Measurements from ENCODE around the gene NRK.

- TF ChIP-seq, protein P1, sequence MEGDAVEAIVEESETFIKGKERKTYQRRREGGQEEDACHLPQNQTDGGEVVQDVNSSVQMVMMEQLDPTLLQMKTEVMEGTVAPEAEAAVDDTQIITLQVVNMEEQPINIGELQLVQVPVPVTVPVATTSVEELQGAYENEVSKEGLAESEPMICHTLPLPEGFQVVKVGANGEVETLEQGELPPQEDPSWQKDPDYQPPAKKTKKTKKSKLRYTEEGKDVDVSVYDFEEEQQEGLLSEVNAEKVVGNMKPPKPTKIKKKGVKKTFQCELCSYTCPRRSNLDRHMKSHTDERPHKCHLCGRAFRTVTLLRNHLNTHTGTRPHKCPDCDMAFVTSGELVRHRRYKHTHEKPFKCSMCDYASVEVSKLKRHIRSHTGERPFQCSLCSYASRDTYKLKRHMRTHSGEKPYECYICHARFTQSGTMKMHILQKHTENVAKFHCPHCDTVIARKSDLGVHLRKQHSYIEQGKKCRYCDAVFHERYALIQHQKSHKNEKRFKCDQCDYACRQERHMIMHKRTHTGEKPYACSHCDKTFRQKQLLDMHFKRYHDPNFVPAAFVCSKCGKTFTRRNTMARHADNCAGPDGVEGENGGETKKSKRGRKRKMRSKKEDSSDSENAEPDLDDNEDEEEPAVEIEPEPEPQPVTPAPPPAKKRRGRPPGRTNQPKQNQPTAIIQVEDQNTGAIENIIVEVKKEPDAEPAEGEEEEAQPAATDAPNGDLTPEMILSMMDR (conservative IDR thresholded peaks at IDR 0.05 in 1 of 2, IDR thresholded peaks at IDR 0.05 in 1 of 2; ENCODE audit: low read depth in 1 of 2, low read length in 2 of 2), result no peak
- TF ChIP-seq EZH2 (IDR thresholded peaks at IDR 0.05; ENCODE audit: low read length, missing control alignments), result no peak
These were observed 52.5 kb downstream of the NRK start for GRCh38 chrX:105874790-105875189.
